Endothelial cell (in vitro differentiated cells): ENCODE measurements around the gene TAF1C. TPM values are rescaled to one million over a fixed set of nuclear protein-coding genes. Genes with fewer than 3 reads are reported as not detected.

Source experiments
- DNase-seq: peaks from one replicate; pipeline ENCODE4 v3.0.0; 2021; ENCODE audit warnings: low spot score
- H3K27ac Mint-ChIP-seq: one replicate; pipeline ENCODE4 v1.8.0; 2021; ENCODE audit warnings: mixed read lengths, inconsistent platforms; ENCODE audit not compliant: unreplicated experiment
- H3K27me3 Mint-ChIP-seq: one replicate; pipeline ENCODE4 v1.8.0; 2021; ENCODE audit warnings: mild to moderate bottlenecking, moderate library complexity, mixed read lengths, inconsistent platforms; ENCODE audit not compliant: unreplicated experiment
- H3K36me3 Mint-ChIP-seq: one replicate; pipeline ENCODE4 v1.8.0; 2021; ENCODE audit warnings: mild to moderate bottlenecking, low read depth, mixed read lengths, inconsistent platforms; ENCODE audit not compliant: unreplicated experiment
- H3K4me1 Mint-ChIP-seq: one replicate; pipeline ENCODE4 v1.8.0; 2021; ENCODE audit warnings: mild to moderate bottlenecking, mixed read lengths, inconsistent platforms; ENCODE audit not compliant: unreplicated experiment
- H3K4me3 Mint-ChIP-seq: one replicate; pipeline ENCODE4 v1.8.0; 2021; ENCODE audit warnings: mild to moderate bottlenecking, mixed read lengths, inconsistent platforms; ENCODE audit not compliant: unreplicated experiment
- H3K9me3 Mint-ChIP-seq: one replicate; pipeline ENCODE4 v1.8.0; 2021; ENCODE audit warnings: mixed read lengths, inconsistent platforms; ENCODE audit not compliant: unreplicated experiment
- CTCF ChIP-seq: fragments of 200-600 bp; sonication (generic); IDR thresholded peaks from one replicate; pipeline ENCODE4 v1.5.0; 2021; ENCODE audit warnings: antibody characterized with exemption; ENCODE audit not compliant: unreplicated experiment
- total RNA-seq: library from RNA; stranded (reverse); fragmentation: NEBNext Ultra II Directional; extraction: Animal tissue kit (Norgen Biotek cat#: 25700); gene quantifications from one replicate; pipeline ENCODE4 v1.2.1, GENCODE V29; 2021; ENCODE audit not compliant: unreplicated experiment

TAF1C gene
- total RNA-seq, 1 donor from 2014 or later = 73.6 TPM

- Mint-ChIP-seq H3K4me3 (no peak overlapping the region), H3K27me3 (peaks cover 4% of the 10 kb centered on the region), H3K9me3 (no peaks in the 10 kb centered on the region), H3K27ac (peak overlapping the region; percentile 61), H3K4me1 (peaks cover 11% of the 10 kb centered on the region), H3K36me3 (peaks cover 16% of the 10 kb centered on the region)
- DNase-seq = no peak
- TF ChIP-seq CTCF = no peak
Measured at GRCh38 chr16:84178146-84178765, 8.6 kb downstream of the TAF1C start.

GRCh38 chr16:84177741-84178073, 9.2 kb downstream of the TAF1C start:
- DNase-seq = no peak
- H3K27ac Mint-ChIP-seq = peak overlapping the region; percentile 61
- H3K4me1 Mint-ChIP-seq = peaks cover 11% of the 10 kb centered on the region
- H3K4me3 Mint-ChIP-seq = no peak overlapping the region
- no peaks in the 10 kb centered on the region for H3K9me3 Mint-ChIP-seq
- TF ChIP-seq CTCF = no peak
- H3K27me3 Mint-ChIP-seq = peaks cover 4% of the 10 kb centered on the region
- H3K36me3 Mint-ChIP-seq = peaks cover 11% of the 10 kb centered on the region

- Mint-ChIP-seq H3K9me3 (no peaks in the 10 kb centered on the region), H3K27me3 (peaks cover 4% of the 10 kb centered on the region), H3K4me1 (peaks cover 11% of the 10 kb centered on the region), H3K4me3 (no peak overlapping the region), H3K36me3 (peaks cover 8% of the 10 kb centered on the region), H3K27ac (no peak overlapping the region)
- DNase-seq = no peak
- no peak for TF ChIP-seq CTCF
Measured at GRCh38 chr16:84176192-84177053, 10.4 kb downstream of the TAF1C start.

GRCh38 chr16:84175350-84176081, 11.3 kb downstream of the TAF1C start:
- Mint-ChIP-seq H3K9me3 (no peaks in the 10 kb centered on the region), H3K27ac (no peak overlapping the region), H3K4me3 (no peak overlapping the region), H3K27me3 (peaks cover 4% of the 10 kb centered on the region), H3K4me1 (peaks cover 11% of the 10 kb centered on the region), H3K36me3 (peaks cover 8% of the 10 kb centered on the region)
- peak; percentile 55 for TF ChIP-seq CTCF
- DNase-seq = peak; percentile 53
